GM18498 (cell line): ENCODE data around the gene PLXNA4.
A peak's percentile ranks its signal among the peaks of the same experiment; 100 is the strongest.

Experiments
- ATAC-seq: cut with Tn5 transposase; IDR thresholded peaks from one replicate; pipeline ENCODE4 v1.9.1; 2021; ENCODE audit warnings: mild to moderate bottlenecking, moderate library complexity; ENCODE audit not compliant: unreplicated experiment

PLXNA4 gene

DNA sequence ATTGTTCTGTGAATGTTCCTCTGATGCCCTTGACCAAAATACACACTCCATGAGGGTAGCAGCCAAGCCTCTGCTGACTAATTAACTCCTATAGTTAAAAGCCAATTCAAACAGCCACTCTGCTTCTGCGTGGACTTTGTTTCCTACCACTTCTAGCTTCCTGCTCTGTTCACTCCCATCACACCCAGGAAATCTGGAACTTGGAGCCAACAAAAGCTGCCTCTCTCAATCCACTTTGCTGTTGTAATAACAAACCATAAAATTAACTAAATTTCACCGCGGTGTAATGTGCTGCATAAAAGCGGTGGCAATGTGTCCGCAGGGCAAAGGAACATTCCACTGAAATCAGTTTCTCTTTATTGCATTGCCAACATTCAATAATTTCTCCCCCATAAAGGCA lies 239.5 kb downstream of the PLXNA4 start:
- no peak for ATAC-seq

DNA sequence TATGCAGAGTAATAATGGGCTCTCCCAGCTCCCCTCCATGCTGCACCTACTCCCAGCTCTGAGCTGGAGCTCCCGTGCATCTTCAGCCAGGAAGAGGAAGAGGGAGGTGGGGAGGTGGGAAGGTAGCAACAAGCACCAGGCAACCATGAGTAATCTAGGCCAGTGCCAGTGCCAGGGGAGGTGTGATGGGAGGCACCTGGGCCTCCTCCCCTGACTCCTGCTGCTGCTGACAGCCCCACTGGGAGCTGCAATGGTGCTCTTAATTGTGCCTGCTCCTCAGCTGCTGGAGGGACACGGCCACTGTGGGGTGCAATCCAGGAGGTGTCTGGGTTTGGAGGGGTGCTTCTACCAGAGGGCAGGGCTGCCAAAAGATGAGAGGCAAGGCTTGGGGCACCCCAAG lies 243.0 kb downstream of the PLXNA4 start:
- no peak for ATAC-seq

- no peak for ATAC-seq
These were observed 247.5 kb downstream of the PLXNA4 start for GRCh38 chr7:132328760-132329159.

- ATAC-seq: no peak
These were observed 248.1 kb downstream of the PLXNA4 start for GRCh38 chr7:132328047-132328620.

DNA sequence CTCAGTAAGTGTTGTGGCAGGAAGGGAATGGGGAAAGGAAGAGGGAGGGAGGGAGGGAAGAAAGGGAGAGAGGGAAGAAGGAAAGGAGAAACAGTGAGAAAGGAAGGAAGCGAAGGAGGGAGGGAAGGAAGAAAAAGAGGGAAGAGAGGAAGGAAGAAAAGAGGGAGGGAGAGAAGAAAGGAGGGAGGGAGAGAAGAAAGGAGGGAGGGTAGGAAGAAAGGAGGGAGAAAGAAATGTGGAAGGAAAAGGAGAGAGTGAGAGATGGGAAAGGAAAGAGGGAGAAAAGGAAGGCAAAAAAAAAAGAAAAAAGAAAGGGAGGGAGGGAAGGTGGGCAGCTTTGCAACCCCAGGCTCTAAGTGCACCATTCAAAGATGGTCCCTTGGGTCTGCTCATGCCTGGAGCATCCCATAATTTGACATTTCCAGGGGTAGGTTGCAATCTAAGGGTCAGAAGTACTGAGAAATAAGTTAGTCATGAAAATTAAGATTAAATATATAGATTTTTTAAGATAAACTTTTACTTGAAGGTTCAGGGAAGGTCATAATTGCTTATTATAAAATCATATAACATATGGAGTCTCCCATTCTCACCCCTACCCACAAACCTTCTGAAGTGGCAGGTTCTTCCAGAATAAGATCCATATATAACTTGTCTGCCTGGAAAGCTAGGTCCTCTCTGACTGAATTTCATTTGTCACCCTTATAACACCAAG lies 249.2 kb downstream of the PLXNA4 start:
- no peak for ATAC-seq

DNA sequence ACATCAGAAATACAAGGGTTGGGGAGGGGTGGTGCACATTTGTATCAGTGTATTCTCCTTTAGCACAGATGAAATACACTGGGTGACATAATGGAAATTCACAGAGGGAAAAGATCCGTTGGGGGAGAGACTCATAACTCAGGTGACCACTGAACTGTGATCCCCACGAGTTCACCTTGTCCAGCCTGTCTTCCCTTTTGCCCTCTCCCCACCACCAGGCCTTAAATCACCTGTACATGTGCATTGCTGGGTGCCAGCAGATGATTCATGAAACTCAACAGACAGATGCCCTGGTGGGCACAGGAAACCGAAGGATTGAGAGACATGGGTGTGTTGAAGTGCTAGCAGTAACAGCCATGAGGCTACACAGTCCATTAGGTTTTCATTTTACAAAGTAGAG lies 253.3 kb downstream of the PLXNA4 start:
- ATAC-seq: no peak

DNA sequence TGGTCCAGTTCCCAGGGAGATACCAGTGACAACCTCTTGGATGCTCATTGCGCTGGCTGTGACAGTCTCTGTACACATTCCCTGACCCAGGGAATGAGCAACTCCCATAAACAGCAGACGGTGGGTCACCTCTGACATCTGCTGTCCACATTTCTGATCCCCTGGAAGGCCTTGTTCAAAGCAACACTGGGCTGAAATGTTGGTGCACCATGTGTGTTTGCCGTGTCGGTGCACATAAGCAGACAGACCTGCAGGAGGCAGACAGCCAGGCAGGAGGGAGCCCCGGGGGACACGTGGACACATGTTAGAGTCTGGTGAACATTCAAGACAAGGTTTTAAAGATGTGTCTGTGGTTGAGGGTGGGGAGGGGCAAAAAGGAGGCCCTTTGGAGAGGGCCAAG lies 254.9 kb downstream of the PLXNA4 start:
- ATAC-seq: no peak

DNA sequence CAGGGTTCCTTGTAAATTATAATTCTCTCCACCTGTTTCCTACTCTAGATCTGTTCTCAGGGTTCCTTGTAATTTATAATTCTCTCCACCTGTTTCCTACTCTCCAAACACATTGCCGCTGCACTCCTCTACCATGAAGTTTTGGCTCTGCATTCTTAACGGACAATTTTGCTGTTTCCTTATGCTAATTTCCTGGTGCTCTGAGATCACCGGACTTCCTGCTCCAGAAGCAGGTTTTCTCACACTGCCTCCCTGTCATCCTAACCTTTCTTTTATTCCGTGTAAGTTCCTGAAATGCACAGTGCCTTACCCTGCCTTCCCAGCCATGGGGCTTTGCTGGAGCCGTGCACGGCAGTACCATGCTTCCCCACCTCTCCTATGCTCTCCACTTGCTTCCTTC lies 256.8 kb downstream of the PLXNA4 start:
- no peak for ATAC-seq

DNA sequence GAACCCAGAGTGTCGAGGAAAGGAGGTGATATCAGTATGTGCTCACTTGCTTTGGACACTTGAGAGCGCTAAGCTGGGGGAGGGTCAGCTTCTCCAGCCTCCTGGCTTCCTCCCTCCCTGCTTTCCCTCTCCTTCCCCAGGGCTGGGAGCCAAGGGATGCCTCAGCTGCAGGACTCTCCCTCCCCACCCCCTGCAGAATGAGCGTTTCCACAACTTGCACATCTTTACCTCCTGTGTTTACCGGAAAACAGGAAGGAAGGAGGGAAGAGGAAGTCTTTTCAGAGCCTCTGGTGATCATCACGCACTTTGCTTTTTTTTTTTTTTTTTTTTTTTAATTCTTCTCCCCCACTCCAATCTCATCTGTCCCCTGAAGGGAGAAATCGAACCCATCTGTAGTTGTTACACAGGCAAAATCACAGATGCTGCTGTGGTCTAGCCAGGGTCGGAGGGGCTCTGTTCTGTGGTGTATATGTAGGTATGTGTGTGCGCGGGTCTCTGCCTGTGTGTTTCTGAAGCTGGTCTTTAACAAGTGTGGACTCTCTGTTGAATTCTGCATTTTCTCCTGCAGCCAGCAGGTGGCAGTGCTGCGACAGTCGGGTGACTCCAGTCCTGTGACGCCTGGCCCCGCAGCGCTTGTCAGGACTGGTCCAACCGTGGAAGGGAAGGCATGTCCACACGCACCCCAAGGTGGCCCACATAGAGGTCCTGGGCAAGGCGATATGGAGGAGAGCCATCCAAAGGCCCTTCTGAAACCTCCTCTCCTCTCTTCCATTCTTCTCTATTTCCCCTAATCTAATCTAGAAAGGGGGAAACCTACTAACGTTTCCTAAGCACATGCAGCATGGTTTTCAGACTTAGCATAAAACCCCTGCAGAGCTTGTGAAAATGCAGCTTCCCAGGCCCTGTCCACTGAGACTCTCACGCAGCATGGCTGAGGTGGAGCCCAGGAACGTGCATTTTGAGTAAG lies 257.6 kb downstream of the PLXNA4 start:
- ATAC-seq: peak; percentile 93

DNA sequence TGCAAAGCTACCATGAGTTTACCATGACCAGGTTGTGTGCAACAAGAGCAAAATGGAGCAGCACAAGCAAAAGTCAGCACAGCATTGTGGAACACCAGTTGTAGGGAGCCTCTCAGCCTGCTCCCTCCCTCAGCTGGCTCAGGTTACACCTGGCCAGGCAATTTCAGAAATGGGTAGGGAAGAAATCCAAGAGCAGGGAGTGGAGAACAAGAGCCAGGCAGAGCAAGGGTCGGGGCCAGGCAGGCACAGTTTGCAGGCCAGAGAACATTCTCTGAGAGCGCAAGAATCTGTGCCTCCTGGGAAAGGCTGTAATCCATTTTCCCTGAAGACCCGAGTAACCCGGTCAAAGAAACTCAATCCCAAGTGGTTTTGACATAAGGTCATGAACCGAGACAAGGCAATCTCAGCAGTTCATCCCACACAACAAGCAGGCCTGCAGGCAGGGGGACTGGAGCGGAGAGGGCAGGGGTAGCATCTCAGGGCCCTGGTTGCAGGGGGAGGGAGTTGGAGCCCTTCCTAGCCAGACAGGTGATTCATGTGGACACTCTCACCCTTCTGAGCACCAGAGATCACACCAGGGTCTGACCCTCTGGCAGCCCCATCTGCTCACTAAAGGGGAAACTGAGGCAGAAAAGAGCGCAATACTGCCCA lies 258.4 kb downstream of the PLXNA4 start:
- no peak for ATAC-seq

DNA sequence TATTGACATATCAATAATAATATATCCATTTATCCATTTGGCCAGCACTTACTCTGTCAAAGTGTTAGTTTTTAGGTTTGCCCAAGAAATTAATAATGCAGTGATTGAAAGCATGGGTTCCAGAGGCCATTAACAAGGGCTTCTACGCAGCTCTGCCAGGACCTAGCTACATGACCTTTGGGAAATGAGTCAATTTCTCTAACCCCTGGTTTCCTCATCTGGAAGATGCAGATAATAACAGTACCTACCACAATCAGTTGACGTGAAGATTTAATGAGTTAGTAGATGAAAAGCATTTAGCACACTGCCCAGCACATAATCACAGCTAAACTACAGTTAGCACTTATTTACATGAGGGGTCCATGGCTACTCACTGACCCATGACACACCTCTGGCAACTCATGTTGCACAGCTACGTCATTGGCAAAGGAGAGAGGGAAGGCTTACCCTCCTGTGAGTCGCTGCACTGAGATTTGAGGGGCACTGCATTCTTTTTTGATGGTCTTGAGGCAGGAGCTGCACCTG lies 263.7 kb downstream of the PLXNA4 start:
- no peak for ATAC-seq

- ATAC-seq: no peak
These were observed 264.5 kb downstream of the PLXNA4 start for GRCh38 chr7:132311733-132312132.

DNA sequence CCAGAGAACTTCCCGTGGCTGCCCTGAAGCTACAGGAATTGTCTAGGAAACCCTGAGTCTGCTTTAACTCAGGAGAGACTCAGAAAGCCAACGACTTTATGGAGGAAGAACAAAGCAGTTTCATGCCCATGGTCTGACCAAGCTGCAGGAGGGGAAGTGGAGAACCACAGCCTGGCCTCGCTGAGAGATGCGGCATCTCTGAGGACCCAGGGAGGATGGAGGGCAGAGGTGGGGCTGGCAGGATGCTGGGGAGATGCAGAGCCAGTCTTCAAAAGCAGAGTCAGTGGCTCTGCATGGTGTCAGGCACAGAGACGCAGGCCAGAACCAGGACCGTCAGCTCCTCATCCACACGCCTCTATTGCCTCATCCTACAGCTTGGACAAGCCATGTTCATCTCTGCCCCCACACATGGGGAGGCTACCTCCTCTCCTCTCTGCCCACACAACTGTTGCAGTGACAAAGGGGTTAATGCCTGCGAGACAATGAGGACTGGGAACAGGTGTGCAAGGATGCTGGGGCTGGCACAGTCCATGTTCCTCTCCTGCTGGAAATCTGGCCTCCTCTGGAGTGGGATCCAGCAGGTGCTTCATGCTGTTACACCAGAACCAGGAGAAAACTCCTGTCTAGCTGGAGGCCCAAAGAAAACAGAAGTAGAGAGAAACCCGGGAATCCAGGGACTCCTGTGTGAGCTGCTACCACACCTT lies 267.0 kb downstream of the PLXNA4 start:
- ATAC-seq: no peak

DNA sequence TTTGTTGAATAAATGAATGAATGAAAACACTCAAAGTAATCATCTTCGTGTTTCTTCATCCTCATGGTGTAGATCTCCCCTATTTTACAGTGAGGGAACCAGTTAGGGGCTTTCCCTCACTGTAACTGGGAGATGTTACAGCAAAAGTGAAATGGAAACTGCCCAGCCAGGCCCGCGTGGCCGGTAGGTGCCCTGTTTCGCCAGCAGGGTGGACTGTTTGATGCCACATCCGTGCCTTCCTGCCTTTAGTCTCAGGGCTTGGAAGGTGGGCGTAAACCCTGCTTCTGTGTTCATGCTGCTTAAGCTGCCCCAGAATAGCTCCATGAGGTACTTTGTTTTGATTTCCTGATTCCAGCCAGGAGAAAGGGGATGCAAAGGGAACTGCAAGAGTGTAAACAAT lies 268.8 kb downstream of the PLXNA4 start:
- no peak for ATAC-seq

GRCh38 chr7:132300599-132301277 lies 275.5 kb downstream of the PLXNA4 start:
- no peak for ATAC-seq

DNA sequence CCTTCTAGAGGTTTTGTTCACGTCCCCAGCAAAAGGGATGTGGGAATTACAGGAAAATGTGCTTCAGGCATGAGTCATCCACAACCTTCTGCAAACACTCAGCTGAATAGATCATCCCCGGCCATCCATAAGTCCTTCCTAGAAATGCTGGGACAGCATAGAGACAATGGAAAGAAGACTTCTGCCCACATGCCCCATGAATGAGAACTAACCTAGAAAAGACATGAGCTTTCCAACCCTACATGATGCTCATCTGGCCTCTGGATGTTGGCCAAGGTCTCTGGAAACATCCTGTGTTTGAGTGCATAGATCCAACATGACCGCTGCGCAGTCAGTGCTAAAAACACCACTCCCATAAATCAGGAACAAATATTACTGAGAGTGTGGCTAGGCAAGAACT lies 277.5 kb downstream of the PLXNA4 start:
- ATAC-seq: no peak

GRCh38 chr7:132296820-132297219 lies 279.4 kb downstream of the PLXNA4 start:
- no peak for ATAC-seq

DNA sequence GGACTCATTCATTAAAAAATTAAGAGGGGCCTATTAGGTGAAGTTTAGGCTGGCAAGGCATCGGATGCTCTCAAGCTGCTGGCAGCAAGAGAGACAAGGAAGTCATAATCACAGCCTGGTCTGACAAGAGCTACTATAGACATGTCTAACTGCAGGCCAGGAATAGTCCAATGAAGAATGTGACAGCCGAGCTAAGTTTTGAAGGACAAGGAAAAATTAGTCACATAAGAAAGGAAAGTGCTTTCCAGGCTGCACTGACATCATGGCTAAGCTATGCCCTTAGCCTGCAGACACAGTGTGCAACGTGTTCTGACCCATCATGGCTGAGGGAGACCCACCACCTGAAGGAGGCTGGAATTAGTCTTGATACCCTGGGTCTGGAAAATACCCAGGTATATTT lies 281.1 kb downstream of the PLXNA4 start:
- no peak for ATAC-seq

DNA sequence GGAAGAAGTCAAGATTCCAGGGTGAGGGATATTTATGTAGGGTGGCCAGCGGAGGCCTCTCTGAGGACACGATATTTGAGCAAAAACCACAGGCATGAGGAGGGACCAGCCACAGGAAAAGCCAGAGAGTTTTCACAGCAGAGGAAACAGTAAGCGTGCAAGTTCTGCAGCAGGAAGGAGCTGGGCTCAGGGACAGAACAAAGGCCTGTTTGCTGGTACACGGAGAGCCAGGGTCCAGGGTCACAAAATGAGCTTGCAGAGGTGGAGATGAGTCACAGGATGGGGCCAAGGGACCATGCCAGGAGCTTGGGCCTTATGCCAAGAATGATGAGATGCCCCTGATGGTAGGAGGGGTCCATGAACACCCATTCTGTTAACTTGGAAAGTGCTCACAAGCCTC lies 283.5 kb downstream of the PLXNA4 start:
- no peak for ATAC-seq

GRCh38 chr7:132291481-132291880 lies 284.8 kb downstream of the PLXNA4 start:
- ATAC-seq: no peak
